Measurements from ENCODE around the gene ATG9A.

DNA sequence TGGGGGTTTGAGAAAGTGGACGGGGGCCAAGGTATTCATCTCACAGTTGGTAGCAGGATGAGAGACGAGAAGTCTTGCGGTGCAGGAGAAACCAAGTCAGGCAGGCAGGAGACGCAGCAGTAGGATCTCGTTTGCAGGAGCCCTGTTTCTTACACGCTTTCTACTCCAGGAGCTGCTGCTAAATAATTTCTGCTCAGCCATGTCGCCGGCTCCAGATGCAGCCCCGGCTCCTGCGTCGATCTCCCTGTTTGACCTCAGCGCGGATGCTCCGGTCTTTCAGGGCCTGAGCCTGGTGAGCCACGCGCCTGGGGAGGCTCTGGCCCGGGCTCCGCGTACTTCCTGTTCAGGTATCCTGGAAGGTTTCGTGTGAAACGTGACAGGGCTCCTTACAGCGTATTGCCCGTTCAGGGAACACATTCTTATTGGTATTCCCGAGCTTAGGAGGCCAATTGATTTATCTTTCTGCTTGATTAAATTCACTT, 664 bp upstream of the ATG9A start:
- TF ChIP-seq EZH2 (IDR thresholded peaks at IDR 0.05) (no peak), POLR2AphosphoS5 (IDR thresholded peaks at IDR 0.05; ENCODE audit: borderline replicate concordance, low read depth, low read length) (no peak), FOXP2 (optimal IDR thresholded peaks at IDR 0.05; ENCODE audit: control extremely low read depth, extremely low read length, insufficient read depth) (no peak)

All from SK-N-MC (cell line).